GM03348 (cell line): ENCODE data around the gene ZNF362.

Source experiments
- DNase-seq: peaks from one replicate; pipeline ENCODE4 v3.0.0; 2012; ENCODE audit warnings: low spot score

Gene ZNF362

GRCh38 chr1:33244809-33245186 lies 11.5 kb upstream of the ZNF362 start:
- DNase-seq, result no peak

GRCh38 chr1:33246171-33246570 lies 10.1 kb upstream of the ZNF362 start:
- DNase-seq, result no peak

- DNase-seq, result no peak
Measured at GRCh38 chr1:33247545-33247944, 8.7 kb upstream of the ZNF362 start.

- DNase-seq, result no peak
Measured at GRCh38 chr1:33248244-33248643, 8.0 kb upstream of the ZNF362 start.

GRCh38 chr1:33249422-33249821 lies 6.9 kb upstream of the ZNF362 start:
- no peak for DNase-seq

GRCh38 chr1:33250217-33250616 lies 6.1 kb upstream of the ZNF362 start:
- DNase-seq, result no peak

DNA sequence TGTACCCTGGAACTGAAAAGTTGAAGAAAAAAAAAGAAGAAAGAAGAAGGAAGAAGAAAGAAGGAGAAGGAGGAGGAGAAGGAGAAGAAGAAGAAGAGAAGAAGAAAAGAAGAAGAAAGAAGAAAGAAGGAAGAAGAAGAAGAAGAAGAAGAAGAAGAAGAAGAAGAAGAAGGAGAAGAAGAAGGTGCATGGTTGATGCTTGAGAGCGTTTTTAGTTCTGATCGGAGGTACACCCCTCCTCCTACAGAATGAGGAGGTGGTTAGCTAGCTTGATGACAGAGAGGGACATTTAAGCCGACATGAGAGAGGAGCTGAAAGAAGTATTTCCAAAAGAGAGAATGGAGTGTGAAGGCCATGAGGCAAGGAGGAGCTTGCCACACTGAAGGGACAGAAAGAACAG lies 5.6 kb upstream of the ZNF362 start:
- DNase-seq, result no peak

- no peak for DNase-seq
Measured at GRCh38 chr1:33254491-33254890, 1.8 kb upstream of the ZNF362 start.

DNA sequence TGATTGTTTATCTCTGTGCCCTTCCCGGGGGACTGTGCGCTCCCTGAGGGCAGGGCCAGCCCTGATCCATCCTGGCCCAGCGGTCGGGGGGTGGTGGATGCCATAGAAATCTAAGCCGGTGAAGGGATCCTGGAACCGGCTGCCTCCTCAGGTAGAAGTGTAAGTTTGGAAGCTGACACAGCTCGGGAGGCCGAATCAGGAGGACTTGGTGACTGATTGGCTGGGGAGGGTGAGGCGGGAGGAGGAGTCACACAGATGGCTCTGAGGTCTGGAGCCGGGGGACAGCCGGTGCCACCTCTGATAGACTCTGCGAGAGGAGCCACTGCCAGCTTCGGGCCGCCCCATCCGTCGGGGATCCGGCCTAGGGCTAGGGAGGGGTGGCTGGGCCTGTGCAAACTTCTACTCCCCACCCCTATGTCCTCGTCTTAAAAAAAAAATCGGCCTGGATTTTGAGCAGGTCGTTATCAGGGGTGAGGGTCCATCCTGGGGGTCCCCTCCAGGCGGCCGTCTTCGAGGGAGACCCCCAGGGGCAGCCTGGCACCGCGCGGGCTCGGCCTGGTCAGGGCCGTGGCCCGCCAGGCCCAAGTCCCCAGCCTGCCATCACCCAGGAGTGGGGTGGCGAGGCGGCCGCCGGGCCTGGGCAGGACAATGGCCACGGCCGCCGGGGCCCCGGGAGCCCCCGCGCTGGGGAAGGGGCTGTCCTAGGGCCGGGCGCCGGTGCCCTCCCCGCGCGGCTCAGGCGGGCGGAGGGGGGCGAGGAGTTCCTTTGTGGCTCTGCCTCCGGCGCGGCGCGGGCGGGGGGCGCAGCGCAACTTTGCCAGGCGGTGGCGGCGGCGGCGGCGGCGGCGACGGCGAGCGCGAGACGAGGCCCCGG lies 708 bp upstream of the ZNF362 start:
- DNase-seq, result peak; percentile 80

DNA sequence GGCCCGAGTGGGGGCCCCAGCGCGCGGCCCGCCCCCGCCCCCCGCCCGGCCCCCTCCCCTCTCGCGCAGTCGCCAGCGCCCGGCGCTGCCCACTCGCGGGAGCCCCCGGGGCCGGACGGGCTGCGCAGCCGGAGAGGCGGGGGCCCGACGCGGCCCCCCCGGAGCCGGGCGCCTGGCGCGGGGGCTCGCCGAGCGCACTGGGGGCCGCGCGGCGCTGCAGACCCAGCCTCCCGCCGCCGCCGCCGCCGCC lies 146 bp upstream of the ZNF362 start:
- DNase-seq, result no peak

GRCh38 chr1:33257207-33257771 lies 997 bp downstream of the ZNF362 start:
- peak; percentile 62 for DNase-seq

DNA sequence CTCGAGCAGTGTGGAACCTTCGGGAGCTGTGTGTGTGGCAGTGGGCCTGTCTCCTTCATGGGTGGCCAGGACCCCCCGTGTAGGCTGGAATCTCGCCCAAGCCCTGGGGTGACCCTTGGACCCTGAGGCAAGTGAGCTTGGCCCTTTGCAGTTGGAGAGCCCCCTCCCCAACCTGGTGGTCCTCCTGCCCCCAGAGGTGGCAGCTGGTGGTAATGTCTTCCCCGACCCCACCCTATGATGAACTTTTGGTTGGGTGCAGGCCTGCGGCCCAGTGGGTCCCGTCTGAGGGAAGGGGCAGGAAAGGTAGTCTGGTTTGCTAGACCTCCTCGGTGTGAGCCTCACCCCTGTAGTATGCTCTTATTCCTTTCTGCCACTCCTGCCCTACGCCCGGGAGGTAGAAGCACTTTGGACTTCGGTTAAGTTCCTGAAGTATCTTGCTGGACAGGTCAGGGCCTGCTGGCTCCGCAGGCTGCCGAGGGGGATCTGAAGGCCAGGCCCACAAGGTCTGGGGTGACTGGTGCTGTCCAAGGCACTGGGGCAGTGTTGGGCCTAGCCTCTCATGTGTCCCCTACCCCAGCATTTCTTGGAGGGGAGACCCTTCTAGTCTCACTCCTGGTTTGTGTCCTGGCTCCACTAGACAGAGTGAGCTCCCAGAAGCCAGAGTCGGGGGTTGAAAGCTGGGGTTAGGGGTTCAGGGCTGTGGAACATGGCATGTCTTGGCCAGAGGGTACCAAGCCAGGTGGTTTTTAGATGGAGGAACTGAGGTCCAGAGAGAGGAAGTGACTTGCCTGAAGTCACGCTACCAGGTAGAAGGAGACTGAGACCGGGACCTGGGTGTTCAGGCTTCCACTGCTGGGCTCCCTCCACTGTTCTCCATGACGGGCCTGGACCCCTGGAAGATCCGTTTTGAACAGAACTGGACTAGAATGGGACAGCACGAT lies 1.8 kb downstream of the ZNF362 start:
- DNase-seq, result no peak

DNA sequence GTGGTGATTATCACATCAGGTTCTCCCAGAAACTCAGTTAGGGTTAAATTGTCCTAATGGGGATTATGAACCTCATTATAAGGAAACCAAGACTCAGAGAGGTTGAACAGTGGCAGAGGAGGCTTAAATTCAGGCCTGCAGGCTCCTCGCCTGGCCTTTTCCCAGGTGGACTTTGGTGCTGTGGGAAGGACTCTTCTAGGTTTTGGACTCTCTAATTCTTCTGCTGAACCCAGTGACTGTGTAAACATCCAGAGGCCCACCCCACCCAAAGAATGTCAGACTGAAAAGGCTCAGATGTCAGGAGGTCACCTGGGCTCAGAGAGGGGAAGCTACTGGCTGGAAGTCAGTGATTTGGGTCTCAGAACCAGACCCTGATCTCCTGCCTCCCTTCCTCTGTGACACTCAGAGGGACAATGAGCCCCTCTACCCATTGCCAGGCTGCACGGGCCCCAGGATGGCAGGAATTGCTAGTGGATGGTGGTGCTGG lies 2.5 kb downstream of the ZNF362 start:
- no peak for DNase-seq

DNA sequence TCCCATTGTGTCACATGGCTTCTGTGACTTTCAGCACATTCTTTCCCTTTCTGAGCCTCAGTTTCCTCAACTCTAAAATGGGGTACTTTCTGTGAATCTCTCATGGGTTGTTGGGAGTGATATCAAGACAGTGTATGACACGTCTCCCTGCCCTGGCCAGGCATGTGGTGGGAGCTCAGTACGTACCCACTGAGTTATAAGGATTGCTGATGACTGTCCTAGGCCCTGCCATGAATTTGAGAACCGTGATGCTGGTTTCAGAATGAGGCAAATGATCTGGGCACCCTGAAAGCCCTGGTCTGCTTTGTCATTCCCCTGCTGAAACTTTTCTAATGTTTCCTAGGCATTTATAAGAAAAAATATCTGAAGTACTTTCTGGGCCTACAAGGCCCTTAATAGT lies 3.6 kb downstream of the ZNF362 start:
- DNase-seq, result no peak

DNA sequence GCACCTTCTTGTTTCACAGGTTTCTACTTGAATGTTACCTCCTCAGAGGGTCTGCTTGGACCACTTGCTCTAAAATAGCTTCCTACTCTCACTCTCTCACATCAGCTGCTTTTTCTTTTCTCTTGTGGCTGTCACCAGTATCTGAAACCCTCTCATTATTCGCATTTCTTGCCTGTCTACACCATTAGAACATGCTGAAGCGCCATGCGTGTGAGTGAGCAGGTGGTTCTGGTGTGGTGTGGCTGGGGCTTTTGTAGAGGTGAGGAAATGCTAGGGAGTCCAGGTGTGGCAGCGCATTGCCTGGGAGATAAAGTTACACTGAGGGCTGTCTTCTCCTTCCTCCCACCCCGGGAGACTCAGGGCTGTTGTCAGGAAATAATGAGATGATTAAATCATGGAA lies 4.1 kb downstream of the ZNF362 start:
- DNase-seq, result no peak

- DNase-seq, result no peak
Measured at GRCh38 chr1:33261344-33261743, 5.1 kb downstream of the ZNF362 start.

DNA sequence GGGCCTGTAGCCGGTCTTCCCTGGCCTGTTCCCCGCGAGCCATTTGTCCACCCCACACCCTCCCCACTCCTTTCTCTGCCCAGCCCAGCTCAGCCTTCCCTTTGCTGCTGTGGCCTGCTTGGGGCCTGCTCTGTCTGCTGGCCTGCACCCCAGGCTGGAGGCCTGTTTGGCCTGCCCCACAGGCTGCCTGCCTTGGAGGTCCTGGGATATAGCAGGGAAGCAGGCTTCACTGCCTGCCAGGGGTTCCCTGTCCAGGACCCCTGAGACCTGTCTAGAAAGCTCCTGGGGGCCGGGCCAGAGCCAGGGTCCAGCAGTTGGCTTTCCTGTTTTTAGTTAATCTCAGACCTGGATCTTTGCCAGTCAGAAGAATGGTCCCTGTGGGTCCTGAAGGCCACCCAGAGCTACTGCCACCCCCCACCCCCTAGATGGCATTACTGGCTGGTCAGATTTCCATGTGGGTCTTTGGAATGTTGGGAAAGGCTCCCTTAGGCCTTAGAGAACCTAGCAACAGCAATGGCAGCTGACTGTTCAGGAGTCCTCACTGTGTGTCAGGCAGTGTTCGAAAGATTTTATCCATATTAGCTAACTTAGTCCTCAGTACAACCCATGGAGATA lies 7.7 kb downstream of the ZNF362 start:
- no peak for DNase-seq

- DNase-seq, result no peak
Measured at GRCh38 chr1:33265780-33266605, 9.7 kb downstream of the ZNF362 start.

DNA sequence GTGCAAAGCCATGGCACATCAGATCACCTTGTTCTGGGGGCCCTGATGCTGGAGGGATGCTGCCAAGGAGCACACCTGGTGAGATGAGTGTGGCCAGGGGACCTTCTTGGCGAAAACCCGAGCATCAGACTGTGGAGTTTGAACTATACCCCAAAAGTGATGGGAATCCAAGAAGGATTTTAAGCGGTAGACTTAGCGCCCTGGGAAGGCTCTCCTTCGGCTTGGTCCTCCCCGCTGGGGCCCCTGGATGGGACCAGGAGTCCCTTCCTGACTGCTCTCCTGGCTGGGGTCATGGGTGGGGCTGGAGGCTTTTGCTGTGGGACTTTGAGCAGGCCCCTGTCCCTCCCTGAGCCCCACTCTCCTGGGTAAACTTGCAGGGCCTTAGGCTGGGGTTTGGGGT lies 10.5 kb downstream of the ZNF362 start:
- no peak for DNase-seq

GRCh38 chr1:33267468-33268205 lies 11.3 kb downstream of the ZNF362 start:
- DNase-seq, result no peak

DNA sequence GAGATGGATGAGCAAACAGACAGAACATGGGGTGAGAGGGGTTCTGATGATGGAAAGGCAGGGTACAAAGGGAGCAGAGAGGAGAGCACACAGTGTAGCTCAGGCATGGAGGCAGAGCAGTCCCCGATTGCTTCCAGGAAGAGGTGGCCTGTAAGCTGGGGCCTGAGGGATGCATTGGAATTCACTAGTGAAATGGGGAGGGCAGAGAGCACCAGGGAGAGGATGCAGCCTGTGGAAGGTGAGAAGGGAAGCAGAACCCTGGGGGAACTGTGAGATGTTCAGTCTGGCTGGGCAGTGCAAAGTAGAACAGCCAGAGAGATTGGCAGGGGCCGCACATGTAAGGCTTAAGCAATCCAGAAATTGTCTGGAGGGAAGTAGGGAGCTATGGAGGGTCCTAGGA lies 12.2 kb downstream of the ZNF362 start:
- DNase-seq, result no peak
